ENCODE measurements around the gene RTN4RL2. TPM values are rescaled to one million over a fixed set of nuclear protein-coding genes. Genes with fewer than 3 reads are reported as not detected.

Gene RTN4RL2
- total RNA-seq, 1 donor from 2014 or later: 0.62 TPM

GRCh38 chr11:57474017-57474802, 13.9 kb downstream of the RTN4RL2 start:
- Mint-ChIP-seq H3K4me1 (ENCODE audit: unreplicated experiment) (peaks cover 18% of the 10 kb centered on the region), H3K4me3 (ENCODE audit: unreplicated experiment) (no peak overlapping the region), H3K27me3 (ENCODE audit: unreplicated experiment) (peaks cover 27% of the 10 kb centered on the region), H3K27ac (ENCODE audit: unreplicated experiment) (no peak overlapping the region), H3K36me3 (ENCODE audit: low read depth, unreplicated experiment) (no peaks in the 10 kb centered on the region), H3K9me3 (ENCODE audit: unreplicated experiment) (no peaks in the 10 kb centered on the region)
- no peak for DNase-seq (ENCODE audit: low spot score)
- TF ChIP-seq CTCF (IDR thresholded peaks at IDR 0.05; ENCODE audit: unreplicated experiment): no peak

GRCh38 chr11:57474803-57475115, 14.4 kb downstream of the RTN4RL2 start:
- Mint-ChIP-seq H3K36me3 (ENCODE audit: low read depth, unreplicated experiment) (no peaks in the 10 kb centered on the region), H3K9me3 (ENCODE audit: unreplicated experiment) (no peaks in the 10 kb centered on the region), H3K4me3 (ENCODE audit: unreplicated experiment) (no peak overlapping the region), H3K27ac (ENCODE audit: unreplicated experiment) (no peak overlapping the region), H3K4me1 (ENCODE audit: unreplicated experiment) (peaks cover 21% of the 10 kb centered on the region), H3K27me3 (ENCODE audit: unreplicated experiment) (peaks cover 30% of the 10 kb centered on the region)
- DNase-seq (ENCODE audit: low spot score): no peak
- no peak for TF ChIP-seq CTCF (IDR thresholded peaks at IDR 0.05; ENCODE audit: unreplicated experiment)

GRCh38 chr11:57475191-57475590, 14.9 kb downstream of the RTN4RL2 start:
- Mint-ChIP-seq H3K27me3 (ENCODE audit: unreplicated experiment) (peaks cover 30% of the 10 kb centered on the region), H3K27ac (ENCODE audit: unreplicated experiment) (no peak overlapping the region), H3K9me3 (ENCODE audit: unreplicated experiment) (no peaks in the 10 kb centered on the region), H3K4me3 (ENCODE audit: unreplicated experiment) (no peak overlapping the region), H3K36me3 (ENCODE audit: low read depth, unreplicated experiment) (no peaks in the 10 kb centered on the region), H3K4me1 (ENCODE audit: unreplicated experiment) (peaks cover 21% of the 10 kb centered on the region)
- no peak for DNase-seq (ENCODE audit: low spot score)
- no peak for TF ChIP-seq CTCF (IDR thresholded peaks at IDR 0.05; ENCODE audit: unreplicated experiment)

- no peak for TF ChIP-seq CTCF (IDR thresholded peaks at IDR 0.05; ENCODE audit: unreplicated experiment)
- H3K4me3 Mint-ChIP-seq (ENCODE audit: unreplicated experiment): peak overlapping the region; percentile 71
- no peak for DNase-seq (ENCODE audit: low spot score)
- no peaks in the 10 kb centered on the region for H3K9me3 Mint-ChIP-seq (ENCODE audit: unreplicated experiment)
- no peak overlapping the region for H3K27ac Mint-ChIP-seq (ENCODE audit: unreplicated experiment)
- peaks cover 21% of the 10 kb centered on the region for H3K4me1 Mint-ChIP-seq (ENCODE audit: unreplicated experiment)
- no peaks in the 10 kb centered on the region for H3K36me3 Mint-ChIP-seq (ENCODE audit: low read depth, unreplicated experiment)
- peaks cover 30% of the 10 kb centered on the region for H3K27me3 Mint-ChIP-seq (ENCODE audit: unreplicated experiment)
These were observed 15.3 kb downstream of the RTN4RL2 start for GRCh38 chr11:57475671-57476046.

GRCh38 chr11:57476047-57476756, 15.9 kb downstream of the RTN4RL2 start:
- Mint-ChIP-seq H3K4me3 (ENCODE audit: unreplicated experiment) (peak overlapping the region; percentile 71), H3K27me3 (ENCODE audit: unreplicated experiment) (peaks cover 32% of the 10 kb centered on the region), H3K4me1 (ENCODE audit: unreplicated experiment) (peaks cover 23% of the 10 kb centered on the region), H3K27ac (ENCODE audit: unreplicated experiment) (no peak overlapping the region), H3K36me3 (ENCODE audit: low read depth, unreplicated experiment) (no peaks in the 10 kb centered on the region), H3K9me3 (ENCODE audit: unreplicated experiment) (no peaks in the 10 kb centered on the region)
- no peak for DNase-seq (ENCODE audit: low spot score)
- no peak for TF ChIP-seq CTCF (IDR thresholded peaks at IDR 0.05; ENCODE audit: unreplicated experiment)
